ENCODE data around the gene MED29. TPM values are rescaled to one million over a fixed set of nuclear protein-coding genes. Genes with fewer than 3 reads are reported as not detected.

The MED29 gene
- total RNA-seq, 1 experiment from 2014 or later, result 24.3 TPM

GRCh38 chr19:39351537-39352064 lies 39.6 kb upstream of the MED29 start:
- Mint-ChIP-seq H3K27ac (ENCODE audit: low read depth, unreplicated experiment) (no peak overlapping the region), H3K4me3 (ENCODE audit: unreplicated experiment) (no peak overlapping the region)
- CTCF ChIA-PET, result no interaction called here

DNA sequence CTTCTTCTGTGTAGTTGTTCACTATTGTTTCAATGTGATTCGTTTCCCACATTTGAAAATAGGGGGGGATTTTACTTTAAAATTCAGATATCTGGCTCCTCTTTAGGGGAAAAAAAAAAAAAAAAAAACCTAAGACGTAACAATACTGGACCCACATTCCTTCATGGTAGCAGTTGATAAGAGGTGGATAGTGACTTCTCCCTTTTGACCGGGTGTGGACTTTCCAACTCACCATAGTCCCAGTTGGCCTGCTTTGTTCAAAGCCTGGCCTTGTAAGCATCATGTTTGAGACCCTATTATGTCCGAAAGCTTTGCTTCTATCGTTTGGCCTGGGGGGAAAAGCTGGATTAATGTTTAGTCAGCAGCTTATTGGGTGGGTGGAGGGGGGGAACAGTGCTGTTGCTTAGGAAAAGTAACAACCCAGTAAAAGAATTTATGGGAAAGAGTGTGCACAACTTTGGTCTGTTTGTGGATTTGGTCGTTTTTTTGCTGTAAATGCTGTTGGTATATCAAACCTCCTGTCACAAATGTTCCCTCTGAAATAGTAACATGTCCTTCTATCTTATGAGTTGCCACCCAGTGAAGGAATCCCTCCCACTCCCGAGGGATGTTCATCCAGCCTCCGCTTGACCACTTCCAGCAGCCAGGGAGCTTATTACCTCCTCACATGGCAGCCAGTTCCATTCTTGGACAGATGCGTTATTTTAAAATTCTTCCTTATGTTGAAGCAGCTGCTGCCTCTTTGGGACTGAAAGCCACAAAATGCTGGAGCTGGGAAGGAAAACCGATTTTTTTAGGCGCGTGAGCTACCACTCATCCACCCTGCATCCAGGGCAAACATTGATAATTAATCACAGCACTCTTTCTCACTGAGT lies 38.6 kb upstream of the MED29 start:
- ChIA-PET CTCF (interaction anchor here (1.4 kb wide), 1 partner anchor 10 kb away, joined by 7 read pairs; the partner anchor contains the start of gene SAMD4B), POLR2A (interaction anchor here (0.7 to 0.8 kb wide), 2 partner anchors 16 to 39 kb away, joined by 3 read pairs; partner anchors contain the start of genes MED29 and PAF1)
- no TSS peak for BruUV-seq (replicated peaks)
- no peaks in the 10 kb centered on the region for H3K27me3 Mint-ChIP-seq (ENCODE audit: insufficient read depth, unreplicated experiment)
- H3K4me1 Mint-ChIP-seq (ENCODE audit: insufficient read depth, unreplicated experiment), result peaks cover 9% of the 10 kb centered on the region
- DNase-seq (ENCODE audit: unreplicated experiment), result no peak
- intact Hi-C loops (cut with micrococcal nuclease), result no loop called here
- H3K36me3 Mint-ChIP-seq (ENCODE audit: insufficient read depth, unreplicated experiment), result peaks cover 83% of the 10 kb centered on the region
- H3K27ac Mint-ChIP-seq (ENCODE audit: low read depth, unreplicated experiment), result no peak overlapping the region
- H3K4me3 Mint-ChIP-seq (ENCODE audit: unreplicated experiment), result no peak overlapping the region
- TF ChIP-seq, protein P1, sequence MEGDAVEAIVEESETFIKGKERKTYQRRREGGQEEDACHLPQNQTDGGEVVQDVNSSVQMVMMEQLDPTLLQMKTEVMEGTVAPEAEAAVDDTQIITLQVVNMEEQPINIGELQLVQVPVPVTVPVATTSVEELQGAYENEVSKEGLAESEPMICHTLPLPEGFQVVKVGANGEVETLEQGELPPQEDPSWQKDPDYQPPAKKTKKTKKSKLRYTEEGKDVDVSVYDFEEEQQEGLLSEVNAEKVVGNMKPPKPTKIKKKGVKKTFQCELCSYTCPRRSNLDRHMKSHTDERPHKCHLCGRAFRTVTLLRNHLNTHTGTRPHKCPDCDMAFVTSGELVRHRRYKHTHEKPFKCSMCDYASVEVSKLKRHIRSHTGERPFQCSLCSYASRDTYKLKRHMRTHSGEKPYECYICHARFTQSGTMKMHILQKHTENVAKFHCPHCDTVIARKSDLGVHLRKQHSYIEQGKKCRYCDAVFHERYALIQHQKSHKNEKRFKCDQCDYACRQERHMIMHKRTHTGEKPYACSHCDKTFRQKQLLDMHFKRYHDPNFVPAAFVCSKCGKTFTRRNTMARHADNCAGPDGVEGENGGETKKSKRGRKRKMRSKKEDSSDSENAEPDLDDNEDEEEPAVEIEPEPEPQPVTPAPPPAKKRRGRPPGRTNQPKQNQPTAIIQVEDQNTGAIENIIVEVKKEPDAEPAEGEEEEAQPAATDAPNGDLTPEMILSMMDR (IDR thresholded peaks at IDR 0.05; ENCODE audit: unreplicated experiment), result no peak
- H3K9me3 Mint-ChIP-seq (ENCODE audit: unreplicated experiment), result no peaks in the 10 kb centered on the region

More at GRCh38 chr19:39351537-39352064, 39.6 kb upstream of the MED29 start:
- TF ChIP-seq, protein P1 (IDR thresholded peaks at IDR 0.05; ENCODE audit: unreplicated experiment), result no peak
- no peak for DNase-seq (ENCODE audit: unreplicated experiment)
- intact Hi-C loops (cut with micrococcal nuclease), result no loop called here
- no TSS peak for BruUV-seq (replicated peaks)
- Mint-ChIP-seq H3K4me1 (ENCODE audit: insufficient read depth, unreplicated experiment) (peaks cover 14% of the 10 kb centered on the region), H3K27me3 (ENCODE audit: insufficient read depth, unreplicated experiment) (no peaks in the 10 kb centered on the region), H3K36me3 (ENCODE audit: insufficient read depth, unreplicated experiment) (peaks cover 75% of the 10 kb centered on the region), H3K9me3 (ENCODE audit: unreplicated experiment) (no peaks in the 10 kb centered on the region)
- POLR2A ChIA-PET, result no interaction called here

- Mint-ChIP-seq H3K4me1 (ENCODE audit: insufficient read depth, unreplicated experiment) (no peaks in the 10 kb centered on the region), H3K36me3 (ENCODE audit: insufficient read depth, unreplicated experiment) (peaks cover 85% of the 10 kb centered on the region), H3K4me3 (ENCODE audit: unreplicated experiment) (no peak overlapping the region), H3K27me3 (ENCODE audit: insufficient read depth, unreplicated experiment) (no peaks in the 10 kb centered on the region), H3K27ac (ENCODE audit: low read depth, unreplicated experiment) (no peak overlapping the region), H3K9me3 (ENCODE audit: unreplicated experiment) (no peaks in the 10 kb centered on the region)
- CTCF ChIA-PET, result no interaction called here
- TF ChIP-seq, protein P1 (IDR thresholded peaks at IDR 0.05; ENCODE audit: unreplicated experiment), result no peak
- DNase-seq (ENCODE audit: unreplicated experiment), result no peak
- BruUV-seq (replicated peaks), result no TSS peak
- POLR2A ChIA-PET, result interaction anchor here (1.2 to 1.4 kb wide), 3 partner anchors 9 to 13 kb away, joined by 4 to 5 read pairs (median 4); partner anchors contain the start of gene SAMD4B
- intact Hi-C loops (cut with micrococcal nuclease), result no loop called here
These were observed 35.9 kb upstream of the MED29 start for GRCh38 chr19:39355253-39355652.

DNA sequence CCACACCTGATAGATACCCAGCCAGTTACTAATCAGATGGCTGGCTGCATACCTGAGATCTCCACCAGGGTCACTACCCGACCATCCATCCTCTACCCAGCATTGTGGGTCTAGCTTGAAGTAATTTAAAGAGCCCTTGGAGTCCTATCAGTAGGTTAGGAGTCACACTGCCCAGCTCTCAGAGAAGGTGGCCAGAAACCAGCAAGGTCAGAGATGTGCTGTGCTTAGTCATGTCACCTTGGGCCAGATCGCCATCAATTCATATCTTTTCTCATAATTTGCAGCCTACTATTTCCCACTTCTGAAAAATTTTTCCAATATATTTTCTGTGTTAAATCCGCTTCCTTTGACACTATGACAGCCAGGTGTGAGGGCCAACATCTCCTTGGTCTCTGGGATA lies 35.1 kb upstream of the MED29 start:
- Mint-ChIP-seq H3K9me3 (ENCODE audit: unreplicated experiment) (no peaks in the 10 kb centered on the region), H3K4me1 (ENCODE audit: insufficient read depth, unreplicated experiment) (no peaks in the 10 kb centered on the region), H3K27ac (ENCODE audit: low read depth, unreplicated experiment) (no peak overlapping the region), H3K36me3 (ENCODE audit: insufficient read depth, unreplicated experiment) (peaks cover 88% of the 10 kb centered on the region), H3K27me3 (ENCODE audit: insufficient read depth, unreplicated experiment) (no peaks in the 10 kb centered on the region), H3K4me3 (ENCODE audit: unreplicated experiment) (no peak overlapping the region)
- DNase-seq (ENCODE audit: unreplicated experiment), result no peak
- POLR2A ChIA-PET, result interaction anchor here (0.7 to 1.2 kb wide), 3 partner anchors 9 to 20 kb away, joined by 3 to 5 read pairs (median 4); partner anchors contain the start of gene SAMD4B
- intact Hi-C loops (cut with micrococcal nuclease), result no loop called here
- CTCF ChIA-PET, result no interaction called here
- BruUV-seq (replicated peaks), result no TSS peak
- TF ChIP-seq, protein P1 (IDR thresholded peaks at IDR 0.05; ENCODE audit: unreplicated experiment), result no peak
